AG10803 (cell line): Measurements from ENCODE around the gene IRF2.

Experiments used
- DNase-seq: peaks from one replicate; pipeline ENCODE4 v3.0.0; 2010; ENCODE audit warnings: low read depth
- H3K4me3 ChIP-seq: 2 replicates; pipeline ENCODE4 v1.5.1; 2011; ENCODE audit warnings: mild to moderate bottlenecking, low read length, control low read depth
- CTCF ChIP-seq: conservative IDR thresholded peaks from 2 replicates; pipeline ENCODE4 v1.5.1; 2011; ENCODE audit warnings: mild to moderate bottlenecking, low read length, control low read depth, inconsistent platforms

The IRF2 gene

GRCh38 chr4:184506527-184507121 lies 32.3 kb upstream of the IRF2 start:
- TF ChIP-seq CTCF: peak; percentile 31
- no peak for DNase-seq
- H3K4me3 ChIP-seq: no peak overlapping the region

- TF ChIP-seq CTCF: no peak
- H3K4me3 ChIP-seq: no peak overlapping the region
- DNase-seq: no peak
Measured at GRCh38 chr4:184504385-184504784, 30.0 kb upstream of the IRF2 start.

- DNase-seq: peak; percentile 62
- no peak overlapping the region for H3K4me3 ChIP-seq
- no peak for TF ChIP-seq CTCF
Measured at GRCh38 chr4:184503869-184504300, 29.5 kb upstream of the IRF2 start.

- no peak for TF ChIP-seq CTCF
- peak; percentile 15 for DNase-seq
- no peak overlapping the region for H3K4me3 ChIP-seq
Measured at GRCh38 chr4:184500748-184501589, 26.6 kb upstream of the IRF2 start.

- no peak for TF ChIP-seq CTCF
- H3K4me3 ChIP-seq: no peak overlapping the region
- no peak for DNase-seq
Measured at GRCh38 chr4:184499996-184500395, 25.6 kb upstream of the IRF2 start.

GRCh38 chr4:184498598-184498997 lies 24.2 kb upstream of the IRF2 start:
- TF ChIP-seq CTCF: no peak
- no peak overlapping the region for H3K4me3 ChIP-seq
- no peak for DNase-seq

GRCh38 chr4:184489771-184490170 lies 15.4 kb upstream of the IRF2 start:
- H3K4me3 ChIP-seq: no peak overlapping the region
- no peak for DNase-seq
- TF ChIP-seq CTCF: no peak
